Stimulated activated CD8-positive, alpha-beta memory T cell treated with anti-CD3 and anti-CD28 coated beads, Interleukin-2, amount 100 ng/mL, for 1 hour (primary cell): ENCODE measurements around the gene SLCO1B3.
"Not testable (repeated sequence)": the region's sequence is repeated elsewhere in the genome, so short reads cannot be mapped to it uniquely, and the experiment has no call there.

Experiments
- DNase-seq, 2 donors: peaks; one replicate each; pipeline ENCODE4 v3.0.0-alpha.2; 2020; ENCODE audit warnings: low read depth in 2 of 2

SLCO1B3 gene

GRCh38 chr12:20810487-20810886, at the start of gene SLCO1B3:
Gene SLCO1B3 (plus strand): TSS chr12:20810705. CDS start chr12:20815739, 5,034 bp downstream.
- no peak for DNase-seq

GRCh38 chr12:20777420-20777819, 33.1 kb upstream of the SLCO1B3 start:
- DNase-seq: no peak

- no peak for DNase-seq
These were observed 31.5 kb upstream of the SLCO1B3 start for GRCh38 chr12:20778969-20779368.

- DNase-seq: not testable (repeated sequence)
These were observed 30.5 kb upstream of the SLCO1B3 start for GRCh38 chr12:20779971-20780370.

GRCh38 chr12:20783796-20784357, 26.6 kb upstream of the SLCO1B3 start:
- not testable (repeated sequence) for DNase-seq

- DNase-seq: no peak
These were observed 17.5 kb upstream of the SLCO1B3 start for GRCh38 chr12:20792971-20793370.

GRCh38 chr12:20798554-20798953, 12.0 kb upstream of the SLCO1B3 start:
- no peak for DNase-seq

GRCh38 chr12:20800160-20800559, 10.3 kb upstream of the SLCO1B3 start:
- no peak for DNase-seq

- DNase-seq: no peak
These were observed 9.5 kb upstream of the SLCO1B3 start for GRCh38 chr12:20801035-20801434.

GRCh38 chr12:20805921-20806320, 4.6 kb upstream of the SLCO1B3 start:
- DNase-seq: no peak

- DNase-seq: no peak
These were observed 3.1 kb upstream of the SLCO1B3 start for GRCh38 chr12:20807192-20808080.

- DNase-seq: no peak
These were observed 2.0 kb upstream of the SLCO1B3 start for GRCh38 chr12:20808521-20808920.

GRCh38 chr12:20815574-20815973, 5.1 kb downstream of the SLCO1B3 start:
- DNase-seq: no peak

GRCh38 chr12:20822415-20822814, 11.9 kb downstream of the SLCO1B3 start:
- no peak for DNase-seq

GRCh38 chr12:20822925-20823324, 12.4 kb downstream of the SLCO1B3 start:
- no peak for DNase-seq

- DNase-seq: no peak
These were observed 19.4 kb downstream of the SLCO1B3 start for GRCh38 chr12:20829919-20830318.

- no peak for DNase-seq
These were observed 20.0 kb downstream of the SLCO1B3 start for GRCh38 chr12:20830456-20830855.

GRCh38 chr12:20832911-20833310, 22.4 kb downstream of the SLCO1B3 start:
- no peak for DNase-seq

- no peak for DNase-seq
These were observed 42.1 kb downstream of the SLCO1B3 start for GRCh38 chr12:20852649-20853048.

- no peak for DNase-seq
These were observed 52.6 kb downstream of the SLCO1B3 start for GRCh38 chr12:20863056-20863455.

GRCh38 chr12:20865873-20866272, 55.4 kb downstream of the SLCO1B3 start:
- DNase-seq: no peak

- no peak for DNase-seq
These were observed 57.8 kb downstream of the SLCO1B3 start for GRCh38 chr12:20868277-20868676.

- DNase-seq: no peak
These were observed 72.8 kb downstream of the SLCO1B3 start for GRCh38 chr12:20883288-20883687.
